Loucy (cell line): ENCODE results near the gene STH.

Source experiments
- H2AFZ ChIP-seq: fragments of 200-600 bp; sonication (generic); 2 replicates; pipeline ENCODE4 v1.6.0; 2016; ENCODE audit warnings: antibody characterized with exemption, mild to moderate bottlenecking, low read length, moderate library complexity
- H3F3A ChIP-seq: fragments of 200-600 bp; 2 replicates; pipeline ENCODE4 v1.6.0; 2016; ENCODE audit warnings: antibody characterized with exemption, low read depth, mild to moderate bottlenecking
- H3K27me3 ChIP-seq: fragments of 200-600 bp; sonication (generic); 2 replicates; pipeline ENCODE4 v1.6.1; 2014; ENCODE audit warnings: low read length, mild to moderate bottlenecking; ENCODE audit not compliant: insufficient read depth, poor library complexity, severe bottlenecking
- H3K36me3 ChIP-seq: fragments of 200-600 bp; sonication (generic); 2 replicates; pipeline ENCODE4 v1.6.1; 2016; ENCODE audit warnings: low read length; ENCODE audit not compliant: insufficient read depth
- H3K4me1 ChIP-seq: fragments of 200-600 bp; sonication (generic); 2 replicates; pipeline ENCODE4 v1.5.1; 2014; ENCODE audit warnings: low read length, mild to moderate bottlenecking; ENCODE audit not compliant: insufficient read depth, poor library complexity, severe bottlenecking
- H3K4me2 ChIP-seq: fragments of 200-600 bp; sonication (generic); 2 replicates; pipeline ENCODE4 v1.6.0; 2014; ENCODE audit warnings: antibody characterized with exemption, low read length, low read depth, mild to moderate bottlenecking; ENCODE audit not compliant: poor library complexity, severe bottlenecking
- H3K4me3 ChIP-seq: fragments of 200-600 bp; sonication (generic); 2 replicates; pipeline ENCODE4 v1.5.1; 2014; ENCODE audit warnings: low read length, mild to moderate bottlenecking, mixed read lengths; ENCODE audit not compliant: poor library complexity, severe bottlenecking
- H3K79me2 ChIP-seq: fragments of 200-600 bp; sonication (generic); 2 replicates; pipeline ENCODE4 v1.6.1; 2014; ENCODE audit warnings: low read length; ENCODE audit not compliant: insufficient read depth
- H3K9ac ChIP-seq: fragments of 200-600 bp; sonication (generic); 2 replicates; pipeline ENCODE4 v1.6.0; 2014; ENCODE audit warnings: mild to moderate bottlenecking, low read depth, low read length, moderate library complexity; ENCODE audit not compliant: poor library complexity, severe bottlenecking
- H3K9me2 ChIP-seq: fragments of 200-600 bp; sonication (generic); replicated peaks from 2 replicates; pipeline ENCODE4 v1.6.1; 2016; ENCODE audit warnings: low read depth, low read length, mixed read lengths
- H3K9me3 ChIP-seq: fragments of 200-600 bp; sonication (generic); 2 replicates; pipeline ENCODE4 v1.6.1; 2014; ENCODE audit warnings: mild to moderate bottlenecking, antibody characterized with exemption, low read length, low read depth; ENCODE audit not compliant: insufficient read depth
- H4K20me1 ChIP-seq: fragments of 200-600 bp; sonication (generic); 2 replicates; pipeline ENCODE4 v1.6.0; 2014; ENCODE audit warnings: antibody characterized with exemption, low read length, mild to moderate bottlenecking; ENCODE audit not compliant: insufficient read depth, poor library complexity, severe bottlenecking
- EZH2phosphoT487 ChIP-seq: fragments of 200-600 bp; IDR thresholded peaks from 2 replicates; pipeline ENCODE4 v1.6.1; 2018; ENCODE audit warnings: antibody characterized with exemption, mild to moderate bottlenecking, moderate library complexity, borderline replicate concordance
- TF ChIP-seq, protein P1 (sequence below): fragments of 200-600 bp; sonication (generic); conservative IDR thresholded peaks from 2 replicates; pipeline ENCODE4 v1.5.1; 2014; ENCODE audit warnings: mild to moderate bottlenecking, antibody characterized with exemption, low read length

Gene STH

DNA sequence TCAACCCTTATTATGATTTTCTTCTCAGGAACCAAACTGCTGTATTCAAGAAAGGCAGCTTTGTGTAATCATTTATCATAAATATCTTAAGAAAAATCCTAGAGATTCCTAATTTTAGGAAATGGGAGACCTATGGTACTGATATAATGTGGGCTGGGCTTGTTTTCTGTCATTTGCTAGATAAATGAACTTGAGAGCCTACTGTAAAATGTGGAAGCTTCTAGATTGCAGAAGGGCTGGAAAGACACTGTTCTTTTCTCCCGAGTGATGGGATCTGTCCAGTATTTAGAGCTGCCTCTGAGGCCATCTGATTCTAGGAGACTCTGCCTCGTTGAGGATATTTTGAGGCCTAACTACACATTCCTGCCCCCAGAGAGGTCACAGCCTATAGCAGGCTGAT lies 19.9 kb upstream of the STH start:
- no peak overlapping the region for H2AFZ ChIP-seq
- H3K79me2 ChIP-seq: no peaks in the 10 kb centered on the region
- TF ChIP-seq, protein P1, sequence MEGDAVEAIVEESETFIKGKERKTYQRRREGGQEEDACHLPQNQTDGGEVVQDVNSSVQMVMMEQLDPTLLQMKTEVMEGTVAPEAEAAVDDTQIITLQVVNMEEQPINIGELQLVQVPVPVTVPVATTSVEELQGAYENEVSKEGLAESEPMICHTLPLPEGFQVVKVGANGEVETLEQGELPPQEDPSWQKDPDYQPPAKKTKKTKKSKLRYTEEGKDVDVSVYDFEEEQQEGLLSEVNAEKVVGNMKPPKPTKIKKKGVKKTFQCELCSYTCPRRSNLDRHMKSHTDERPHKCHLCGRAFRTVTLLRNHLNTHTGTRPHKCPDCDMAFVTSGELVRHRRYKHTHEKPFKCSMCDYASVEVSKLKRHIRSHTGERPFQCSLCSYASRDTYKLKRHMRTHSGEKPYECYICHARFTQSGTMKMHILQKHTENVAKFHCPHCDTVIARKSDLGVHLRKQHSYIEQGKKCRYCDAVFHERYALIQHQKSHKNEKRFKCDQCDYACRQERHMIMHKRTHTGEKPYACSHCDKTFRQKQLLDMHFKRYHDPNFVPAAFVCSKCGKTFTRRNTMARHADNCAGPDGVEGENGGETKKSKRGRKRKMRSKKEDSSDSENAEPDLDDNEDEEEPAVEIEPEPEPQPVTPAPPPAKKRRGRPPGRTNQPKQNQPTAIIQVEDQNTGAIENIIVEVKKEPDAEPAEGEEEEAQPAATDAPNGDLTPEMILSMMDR: no peak
- no peak for TF ChIP-seq EZH2phosphoT487

DNA sequence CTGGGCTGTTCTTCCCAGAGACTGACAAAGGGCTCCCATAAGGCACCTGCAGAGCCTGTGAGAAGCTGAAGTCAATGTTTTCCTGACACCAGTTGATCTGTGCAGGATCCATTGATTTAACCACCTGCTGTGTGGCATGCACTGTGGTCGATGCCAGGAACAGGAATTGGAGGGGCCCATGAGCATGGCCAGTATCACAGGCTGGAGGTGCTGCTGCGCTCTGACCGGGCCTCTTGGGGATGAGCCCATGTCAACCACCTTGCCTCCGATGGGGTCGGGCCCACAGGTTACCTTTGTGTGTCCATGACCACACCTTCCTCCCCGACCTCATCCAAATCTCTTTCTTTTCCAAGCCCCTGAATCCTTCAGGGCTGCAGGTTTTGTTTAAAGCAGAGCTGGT lies 18.2 kb upstream of the STH start:
- TF ChIP-seq EZH2phosphoT487: no peak
- TF ChIP-seq, protein P1: no peak
- Histone ChIP-seq H3K9ac (no peak overlapping the region), H3K36me3 (no peaks in the 10 kb centered on the region), H3K9me2 (no peaks in the 10 kb centered on the region), H3K4me3 (no peak overlapping the region), H4K20me1 (no peaks in the 10 kb centered on the region), H3F3A (no peaks in the 10 kb centered on the region), H3K4me2 (no peak overlapping the region), H3K4me1 (no peaks in the 10 kb centered on the region), H3K27me3 (no peaks in the 10 kb centered on the region), H3K9me3 (no peaks in the 10 kb centered on the region), H2AFZ (no peak overlapping the region), H3K79me2 (no peaks in the 10 kb centered on the region)

More for the DNA sequence above, 19.9 kb upstream of the STH start:
- Histone ChIP-seq H3K36me3 (no peaks in the 10 kb centered on the region), H3K9me2 (no peaks in the 10 kb centered on the region), H3K27me3 (no peaks in the 10 kb centered on the region), H3K9ac (no peak overlapping the region), H3K9me3 (no peaks in the 10 kb centered on the region), H3K4me2 (no peak overlapping the region), H3F3A (no peaks in the 10 kb centered on the region), H4K20me1 (no peaks in the 10 kb centered on the region), H3K4me3 (no peak overlapping the region), H3K4me1 (no peaks in the 10 kb centered on the region)

DNA sequence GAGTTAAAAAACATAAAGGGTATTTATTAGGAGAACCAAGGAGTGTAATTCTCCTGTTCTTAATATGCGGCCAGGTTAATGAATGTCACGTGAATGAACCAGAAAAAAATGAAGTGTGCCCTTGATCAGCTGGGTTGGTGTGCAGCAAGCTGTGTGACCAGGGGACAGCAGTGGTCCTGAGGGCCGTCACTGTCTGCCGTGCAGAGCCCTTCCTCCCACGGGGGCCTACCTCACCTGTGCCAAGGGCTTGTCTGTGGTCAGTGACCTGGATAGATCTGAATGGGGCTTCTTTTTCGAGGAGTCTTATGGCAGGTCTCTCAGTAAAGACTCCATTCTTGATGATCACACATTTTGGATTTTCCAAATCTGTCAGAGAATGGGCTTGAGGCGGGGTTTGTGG lies 17.7 kb upstream of the STH start:
- Histone ChIP-seq H3F3A (no peaks in the 10 kb centered on the region), H3K9me2 (no peaks in the 10 kb centered on the region), H3K4me2 (no peak overlapping the region), H3K79me2 (no peaks in the 10 kb centered on the region), H3K9me3 (no peaks in the 10 kb centered on the region), H3K9ac (no peak overlapping the region), H2AFZ (no peak overlapping the region), H3K36me3 (no peaks in the 10 kb centered on the region), H3K27me3 (no peaks in the 10 kb centered on the region), H3K4me1 (no peaks in the 10 kb centered on the region), H3K4me3 (no peak overlapping the region), H4K20me1 (no peaks in the 10 kb centered on the region)
- TF ChIP-seq, protein P1: no peak
- TF ChIP-seq EZH2phosphoT487: no peak
